MM.1S (cell line): ENCODE results near the gene SUPT7L.

Experiments used
- DNase-seq: peaks from one replicate; pipeline ENCODE4 v3.0.0-alpha.2; 2015
- H2AFZ ChIP-seq: fragments of 300-600 bp; sonication (generic); 2 replicates; pipeline ENCODE4 v1.6.0; 2016; ENCODE audit warnings: antibody characterized with exemption, low read length
- H3F3A ChIP-seq: fragments of 300-600 bp; sonication (generic); 2 replicates; pipeline ENCODE4 v1.6.1; 2016; ENCODE audit warnings: mild to moderate bottlenecking, antibody characterized with exemption, low read length, moderate library complexity, mixed read lengths; ENCODE audit not compliant: insufficient read depth
- H3K27ac ChIP-seq: fragments of 300-600 bp; sonication (generic); 2 replicates; pipeline ENCODE4 v1.5.1; 2016; ENCODE audit warnings: mild to moderate bottlenecking, low read length
- H3K27me3 ChIP-seq: fragments of 300-600 bp; sonication (generic); replicated peaks from 2 replicates; pipeline ENCODE4 v1.6.0; 2016; ENCODE audit warnings: low read length; ENCODE audit not compliant: insufficient read depth
- H3K36me3 ChIP-seq: fragments of 300-600 bp; sonication (generic); replicated peaks from 2 replicates; pipeline ENCODE4 v1.6.1; 2016; ENCODE audit warnings: mild to moderate bottlenecking, low read length, mixed read lengths; ENCODE audit not compliant: insufficient read depth
- H3K4me1 ChIP-seq: fragments of 300-600 bp; sonication (generic); 2 replicates; pipeline ENCODE4 v1.6.1; 2016; ENCODE audit warnings: low read length, mixed read lengths
- H3K4me2 ChIP-seq: fragments of 300-600 bp; sonication (generic); 2 replicates; pipeline ENCODE4 v1.6.0; 2016; ENCODE audit warnings: low read depth, low read length
- H3K4me3 ChIP-seq: fragments of 300-600 bp; sonication (generic); 2 replicates; pipeline ENCODE4 v1.5.1; 2016; ENCODE audit warnings: low read length, mixed read lengths
- H3K79me2 ChIP-seq: fragments of 300-600 bp; sonication (generic); 2 replicates; pipeline ENCODE4 v1.6.1; 2016; ENCODE audit warnings: mixed run types, low read length, mixed read lengths
- H3K9ac ChIP-seq: fragments of 300-600 bp; sonication (generic); 2 replicates; pipeline ENCODE4 v1.6.1; 2016; ENCODE audit warnings: low read length, mixed read lengths
- H3K9me2 ChIP-seq: fragments of 300-600 bp; sonication (generic); replicated peaks from 2 replicates; pipeline ENCODE4 v1.6.1; 2016; ENCODE audit warnings: mild to moderate bottlenecking, low read length, mixed read lengths; ENCODE audit not compliant: insufficient read depth
- H3K9me3 ChIP-seq: fragments of 300-600 bp; sonication (generic); replicated peaks from 2 replicates; pipeline ENCODE4 v1.6.1; 2016; ENCODE audit warnings: mild to moderate bottlenecking, low read length, mixed read lengths; ENCODE audit not compliant: insufficient read depth
- H4K20me1 ChIP-seq: fragments of 300-600 bp; sonication (generic); 2 replicates; pipeline ENCODE4 v1.6.1; 2016; ENCODE audit warnings: mild to moderate bottlenecking, low read length, moderate library complexity, mixed read lengths; ENCODE audit not compliant: insufficient read depth
- EZH2 ChIP-seq: fragments of 300-600 bp; sonication (generic); optimal IDR thresholded peaks from 2 replicates; pipeline ENCODE3; 2017; ENCODE audit warnings: low read depth, mild to moderate bottlenecking, antibody characterized with exemption, low read length, mixed read lengths
- EZH2phosphoT487 ChIP-seq: fragments of 300-600 bp; sonication (generic); IDR thresholded peaks from 2 replicates; pipeline ENCODE4 v1.6.1; 2018; ENCODE audit warnings: antibody characterized with exemption, low read length
- TF ChIP-seq, protein P1 (sequence below): fragments of 300-600 bp; sonication (generic); IDR thresholded peaks from 2 replicates; pipeline ENCODE4 v1.5.1; 2016; ENCODE audit warnings: antibody characterized with exemption, low read length, mixed read lengths

SUPT7L gene

DNA sequence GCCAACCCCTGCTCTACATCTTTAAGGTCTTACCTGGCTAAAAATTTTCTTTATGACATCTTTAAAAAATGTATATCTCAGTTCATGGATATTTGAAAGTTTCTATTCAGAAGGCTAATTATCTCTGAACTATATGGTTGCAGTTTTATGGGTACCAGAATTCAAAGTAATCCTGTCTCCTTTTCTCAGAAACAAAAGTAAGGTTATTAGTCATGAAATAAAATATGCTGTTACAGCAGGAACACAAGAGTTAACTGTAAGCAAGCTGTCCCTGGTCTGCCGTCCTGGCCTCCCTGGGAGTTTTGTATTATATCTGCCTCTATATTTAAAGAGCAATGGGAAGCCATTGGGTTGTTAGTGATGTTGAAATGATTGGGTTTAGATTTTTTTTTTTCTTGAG, 34.2 kb upstream of the SUPT7L start:
- Histone ChIP-seq H2AFZ (no peak overlapping the region), H3K4me2 (no peak overlapping the region), H3K4me3 (no peak overlapping the region), H3K36me3 (no peaks in the 10 kb centered on the region), H3K4me1 (no peaks in the 10 kb centered on the region), H3K9me2 (no peaks in the 10 kb centered on the region), H3K27ac (no peak overlapping the region), H3K27me3 (no peaks in the 10 kb centered on the region), H3F3A (no peaks in the 10 kb centered on the region), H4K20me1 (no peaks in the 10 kb centered on the region), H3K9ac (no peak overlapping the region), H3K79me2 (no peaks in the 10 kb centered on the region), H3K9me3 (no peaks in the 10 kb centered on the region)
- TF ChIP-seq EZH2phosphoT487 = no peak
- TF ChIP-seq, protein P1, sequence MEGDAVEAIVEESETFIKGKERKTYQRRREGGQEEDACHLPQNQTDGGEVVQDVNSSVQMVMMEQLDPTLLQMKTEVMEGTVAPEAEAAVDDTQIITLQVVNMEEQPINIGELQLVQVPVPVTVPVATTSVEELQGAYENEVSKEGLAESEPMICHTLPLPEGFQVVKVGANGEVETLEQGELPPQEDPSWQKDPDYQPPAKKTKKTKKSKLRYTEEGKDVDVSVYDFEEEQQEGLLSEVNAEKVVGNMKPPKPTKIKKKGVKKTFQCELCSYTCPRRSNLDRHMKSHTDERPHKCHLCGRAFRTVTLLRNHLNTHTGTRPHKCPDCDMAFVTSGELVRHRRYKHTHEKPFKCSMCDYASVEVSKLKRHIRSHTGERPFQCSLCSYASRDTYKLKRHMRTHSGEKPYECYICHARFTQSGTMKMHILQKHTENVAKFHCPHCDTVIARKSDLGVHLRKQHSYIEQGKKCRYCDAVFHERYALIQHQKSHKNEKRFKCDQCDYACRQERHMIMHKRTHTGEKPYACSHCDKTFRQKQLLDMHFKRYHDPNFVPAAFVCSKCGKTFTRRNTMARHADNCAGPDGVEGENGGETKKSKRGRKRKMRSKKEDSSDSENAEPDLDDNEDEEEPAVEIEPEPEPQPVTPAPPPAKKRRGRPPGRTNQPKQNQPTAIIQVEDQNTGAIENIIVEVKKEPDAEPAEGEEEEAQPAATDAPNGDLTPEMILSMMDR = no peak
- TF ChIP-seq EZH2 = no peak
- no peak for DNase-seq

DNA sequence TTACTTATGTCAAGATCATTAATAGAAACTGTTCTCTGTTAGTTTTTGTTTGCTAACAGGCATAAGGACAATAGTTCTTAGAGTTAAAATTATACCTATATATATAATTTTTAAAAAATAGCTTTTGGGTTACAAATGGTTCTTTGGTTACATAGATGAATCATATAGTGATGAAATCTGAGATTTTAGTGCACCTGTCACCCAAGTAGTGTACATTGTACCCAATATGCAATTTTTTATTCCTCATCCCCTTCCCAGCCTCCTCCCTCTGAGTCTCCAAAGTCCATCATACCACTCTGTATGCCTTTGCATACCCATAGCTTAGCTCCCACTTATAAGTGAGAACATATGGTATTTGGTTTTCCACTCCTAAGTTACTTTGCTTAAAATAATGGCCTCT, 26.6 kb upstream of the SUPT7L start:
- H3K9me3 ChIP-seq = no peaks in the 10 kb centered on the region

DNA sequence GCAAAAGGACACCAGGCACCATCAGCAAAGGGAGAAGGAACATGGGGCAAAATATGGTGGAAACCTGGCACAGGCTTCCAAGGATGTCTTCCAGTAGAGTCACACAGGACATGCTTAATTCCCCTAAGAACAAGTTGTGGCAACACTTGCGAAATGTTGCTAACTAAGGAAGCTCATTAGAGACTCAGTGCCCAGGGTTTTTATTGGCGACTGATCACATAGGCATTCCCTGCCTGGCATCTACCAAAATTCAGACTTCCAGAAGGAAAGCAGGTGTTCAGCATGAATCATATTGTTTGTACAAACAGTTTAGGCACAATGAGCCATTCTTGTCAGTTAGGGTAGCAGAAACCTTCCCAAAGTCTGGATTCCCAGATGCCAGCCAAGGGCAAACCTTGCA, 26.0 kb upstream of the SUPT7L start:
- H3K9me3 ChIP-seq = no peaks in the 10 kb centered on the region
- H3K4me1 ChIP-seq = no peaks in the 10 kb centered on the region
- no peak overlapping the region for H3K27ac ChIP-seq
- H3K36me3 ChIP-seq = peaks cover 2% of the 10 kb centered on the region; the same call in 1 of the 2 replicates
- no peak for DNase-seq
- H3F3A ChIP-seq = no peaks in the 10 kb centered on the region
- no peaks in the 10 kb centered on the region for H3K27me3 ChIP-seq
- TF ChIP-seq EZH2phosphoT487 = no peak
- TF ChIP-seq, protein P1 = no peak
- no peak for TF ChIP-seq EZH2
- H3K9me2 ChIP-seq = no peaks in the 10 kb centered on the region
- H3K4me3 ChIP-seq = no peak overlapping the region
- H3K4me2 ChIP-seq = no peak overlapping the region
- no peak overlapping the region for H2AFZ ChIP-seq
- no peak overlapping the region for H3K9ac ChIP-seq
- no peaks in the 10 kb centered on the region for H4K20me1 ChIP-seq
- no peaks in the 10 kb centered on the region for H3K79me2 ChIP-seq

More for the DNA sequence above, 26.6 kb upstream of the SUPT7L start:
- Histone ChIP-seq H3K9me2 (no peaks in the 10 kb centered on the region), H3K9ac (no peak overlapping the region), H3K4me3 (no peak overlapping the region), H3K4me2 (no peak overlapping the region), H3K79me2 (no peaks in the 10 kb centered on the region), H2AFZ (no peak overlapping the region), H3F3A (no peaks in the 10 kb centered on the region), H3K4me1 (no peaks in the 10 kb centered on the region), H4K20me1 (no peaks in the 10 kb centered on the region), H3K36me3 (peaks cover 2% of the 10 kb centered on the region; the same call in 1 of the 2 replicates), H3K27me3 (no peaks in the 10 kb centered on the region), H3K27ac (no peak overlapping the region)
- no peak for DNase-seq
- TF ChIP-seq EZH2phosphoT487 (no peak), EZH2 (no peak)

DNA sequence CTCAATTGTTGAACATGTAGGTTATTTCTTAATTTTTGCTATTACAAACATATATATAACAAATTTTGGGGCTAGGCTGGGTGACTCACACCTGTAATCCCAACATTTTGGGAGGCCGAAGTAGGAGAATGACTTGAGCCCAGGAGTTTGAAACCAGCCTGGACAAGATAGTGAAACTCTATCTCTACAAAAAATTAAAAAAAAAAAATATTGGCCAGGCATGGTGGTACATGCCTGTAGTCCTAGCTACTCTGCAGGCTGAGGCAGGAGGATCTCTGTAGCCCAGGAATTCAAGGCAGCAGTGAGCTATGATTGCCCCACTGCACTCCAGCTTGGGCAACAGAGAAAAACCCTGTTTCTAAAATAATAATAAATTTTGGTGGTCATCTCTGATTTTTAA, 23.8 kb upstream of the SUPT7L start:
- no peaks in the 10 kb centered on the region for H3K9me2 ChIP-seq
- H3K9me3 ChIP-seq = no peaks in the 10 kb centered on the region
- H3K4me1 ChIP-seq = no peaks in the 10 kb centered on the region
- no peak for TF ChIP-seq EZH2
- no peak for TF ChIP-seq EZH2phosphoT487
- TF ChIP-seq, protein P1 = no peak
- DNase-seq = no peak
- no peak overlapping the region for H3K4me3 ChIP-seq
- no peak overlapping the region for H3K9ac ChIP-seq
- H2AFZ ChIP-seq = no peak overlapping the region
- peaks cover 2% of the 10 kb centered on the region; the same call in 1 of the 2 replicates for H3K36me3 ChIP-seq
- H3K27me3 ChIP-seq = no peaks in the 10 kb centered on the region
- no peaks in the 10 kb centered on the region for H3K79me2 ChIP-seq
- no peak overlapping the region for H3K27ac ChIP-seq
- no peaks in the 10 kb centered on the region for H4K20me1 ChIP-seq
- no peaks in the 10 kb centered on the region for H3F3A ChIP-seq
- no peak overlapping the region for H3K4me2 ChIP-seq
